Keratinocyte (primary cell): ENCODE results near the gene GOLGA2. TPM values are rescaled to one million over a fixed set of nuclear protein-coding genes. Genes with fewer than 3 reads are reported as not detected.

Experiments
- DNase-seq: peaks from one replicate; pipeline ENCODE4 v3.0.0-alpha.2; 2011; ENCODE audit warnings: low read depth, missing footprints, low spot score
- FAIRE-seq: peaks from 2 replicates; lab custom pipeline; 2011; peaks lifted over from hg19 to GRCh38; lab: Jason Lieb, UNC
- H2AFZ ChIP-seq: 2 replicates; pipeline ENCODE4 v1.6.0; 2012; ENCODE audit warnings: low read length, control low read depth, inconsistent platforms; ENCODE audit not compliant: control insufficient read depth
- H3K27ac ChIP-seq: 2 replicates; pipeline ENCODE4 v1.5.1; 2011; ENCODE audit warnings: low read length; ENCODE audit not compliant: control insufficient read depth, insufficient read depth
- H3K27me3 ChIP-seq: 3 replicates; pipeline ENCODE4 v1.6.0; 2011; ENCODE audit warnings: low read length; ENCODE audit not compliant: control insufficient read depth, insufficient read depth; ENCODE audit errors: extremely low read depth
- H3K36me3 ChIP-seq, 2 experiments: 2 replicates in 1 of 2; 3 replicates in 1 of 2; pipeline ENCODE4 v1.5.1; 2011; ENCODE audit warnings: low read length in 2 of 2, mild to moderate bottlenecking in 1 of 2; ENCODE audit not compliant: control insufficient read depth in 2 of 2, insufficient read depth in 2 of 2; ENCODE audit errors: extremely low read depth in 1 of 2
- H3K4me1 ChIP-seq: 3 replicates; pipeline ENCODE4 v1.5.1; 2011; ENCODE audit warnings: low read length; ENCODE audit not compliant: control insufficient read depth, insufficient read depth; ENCODE audit errors: extremely low read depth
- H3K4me2 ChIP-seq: 3 replicates; pipeline ENCODE4 v1.6.0; 2011; ENCODE audit warnings: low read depth, low read length; ENCODE audit not compliant: control insufficient read depth, insufficient read depth; ENCODE audit errors: extremely low read depth
- H3K4me3 ChIP-seq, 3 experiments: fragments of 200-600 bp in 1 of 3; sonication (generic) in 1 of 3; 2 replicates in 2 of 3; 3 replicates in 1 of 3; pipeline ENCODE4 v1.5.1; 2011 to 2016; ENCODE audit warnings: low read length in 3 of 3, mild to moderate bottlenecking in 3 of 3, control low read depth in 2 of 3, inconsistent platforms in 1 of 3, low read depth in 1 of 3, mixed read lengths in 1 of 3, mixed run types in 1 of 3, moderate library complexity in 1 of 3; ENCODE audit not compliant: control insufficient read depth in 2 of 3, insufficient read depth in 2 of 3; ENCODE audit errors: extremely low read depth in 1 of 3
- H3K79me2 ChIP-seq: 2 replicates; pipeline ENCODE4 v1.6.0; 2012; ENCODE audit warnings: low read length; ENCODE audit not compliant: control insufficient read depth, insufficient read depth
- H3K9ac ChIP-seq: 3 replicates; pipeline ENCODE4 v1.6.0; 2011; ENCODE audit warnings: low read length; ENCODE audit not compliant: control insufficient read depth, insufficient read depth; ENCODE audit errors: extremely low read depth
- H3K9me1 ChIP-seq: 3 replicates; pipeline ENCODE4 v1.6.0; 2011; ENCODE audit warnings: low read length; ENCODE audit not compliant: control insufficient read depth, insufficient read depth; ENCODE audit errors: extremely low read depth
- H3K9me3 ChIP-seq: 2 replicates; pipeline ENCODE4 v1.5.1; 2012; ENCODE audit warnings: low read depth, low read length; ENCODE audit not compliant: control insufficient read depth
- H4K20me1 ChIP-seq: 3 replicates; pipeline ENCODE4 v1.6.0; 2011; ENCODE audit warnings: low read length; ENCODE audit not compliant: control insufficient read depth, insufficient read depth; ENCODE audit errors: extremely low read depth
- CTCF ChIP-seq, 3 experiments: IDR thresholded peaks in 1 of 3; conservative IDR thresholded peaks in 1 of 3; optimal IDR thresholded peaks in 1 of 3; 2 replicates in 2 of 3; 3 replicates in 1 of 3; pipeline versions ENCODE3 to v1.5.1; 2011; ENCODE audit warnings: low read length in 3 of 3, mild to moderate bottlenecking in 3 of 3, moderate library complexity in 2 of 3, control low read depth in 1 of 3, inconsistent platforms in 1 of 3; ENCODE audit not compliant: insufficient read depth in 2 of 3; ENCODE audit errors: extremely low read depth in 1 of 3
- EZH2 ChIP-seq: IDR thresholded peaks from one replicate; pipeline ENCODE4 v1.6.1; 2012; ENCODE audit warnings: inconsistent platforms, mild to moderate bottlenecking, low read length, moderate library complexity
- dilution Hi-C: fragments of 300-500 bp; cut with MboI; formaldehyde crosslinking; loops from one replicate; pipeline ENCODE4 v1.7.0; 2020; ENCODE audit warnings: low sequenced_read_pairs; ENCODE audit not compliant: extremely low pct_ligation_motif_present
- polyA plus RNA-seq, 5 experiments: library from polyadenylated mRNA; depleted of rRNA in 3 of 5; stranded (reverse) in 3 of 5; stranded (forward) in 1 of 5; unstranded in 1 of 5; fragments of >200 nt; gene quantifications; 1 replicate in 1 of 5; 2 replicates in 3 of 5; 3 replicates in 1 of 5; pipeline versions ENCODE4 v1.2.1 to v1.2.3, GENCODE V29; 2011 to 2012; ENCODE audit warnings: missing spikeins in 2 of 5, low read depth in 1 of 5, low replicate concordance in 1 of 5

GOLGA2 gene
- polyA plus RNA-seq, 1 donor (not counting 4 experiments of a cell fraction or from before 2014, with no cell fraction given) = 41.6 TPM

DNA sequence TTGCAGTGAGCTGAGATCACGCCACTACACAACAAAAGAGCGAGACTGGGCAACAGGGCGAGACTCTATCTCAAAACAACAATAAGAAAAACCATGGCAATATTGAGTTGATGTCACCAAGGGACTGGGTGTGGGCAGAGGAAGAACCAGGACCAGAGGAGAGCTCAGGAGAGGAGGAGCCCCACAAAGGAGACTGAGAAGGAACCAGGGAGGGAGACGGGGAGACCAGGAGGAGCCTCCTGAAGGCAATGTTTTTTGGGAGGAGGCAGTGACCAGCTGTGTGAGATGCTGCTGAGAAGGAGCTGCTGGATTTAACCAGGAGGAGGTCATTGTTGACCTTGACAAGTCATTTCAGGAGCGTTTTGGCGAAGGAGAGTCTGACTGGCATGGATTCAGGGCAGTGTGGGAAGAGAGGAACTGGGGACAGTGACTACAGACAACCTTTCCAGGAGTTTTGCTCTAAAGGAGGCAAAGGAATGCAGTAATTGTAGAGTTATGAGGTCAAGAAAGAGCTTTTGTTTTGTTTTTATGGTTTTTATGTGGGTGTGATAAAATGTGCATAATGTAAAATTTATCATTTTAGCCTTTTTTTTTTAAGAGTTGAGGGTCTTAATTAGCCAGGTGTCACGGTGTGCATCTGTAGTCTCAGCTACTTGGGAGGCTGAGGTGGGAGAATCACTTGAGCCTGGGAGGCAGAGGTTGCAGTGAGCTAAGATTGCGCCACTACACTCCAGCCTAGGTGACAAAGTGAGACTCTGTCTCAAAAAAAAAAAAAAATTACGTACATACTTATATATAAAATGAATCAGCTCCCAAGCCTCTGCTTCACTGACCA, 28.5 kb upstream of the GOLGA2 start:
- Histone ChIP-seq H3K27me3 (no peaks in the 10 kb centered on the region), H3K4me1 (peaks cover 23% of the 10 kb centered on the region), H3K4me2 (no peak overlapping the region), H3K4me3 (no peak overlapping the region), H3K9me3 (no peaks in the 10 kb centered on the region), H3K9me1 (no peaks in the 10 kb centered on the region), H3K27ac (no peak overlapping the region), H2AFZ (no peak overlapping the region), H3K9ac (no peak overlapping the region), H4K20me1 (no peaks in the 10 kb centered on the region), H3K79me2 (no peaks in the 10 kb centered on the region), H3K36me3 (peaks cover 0 to 1% of the 10 kb centered on the region in 2 experiments)
- FAIRE-seq (no peak), DNase-seq (no peak)
- dilution Hi-C loops = no loop called here
- TF ChIP-seq EZH2 (no peak), CTCF (optimal IDR thresholded peaks at IDR 0.05 in 1 of 3, IDR thresholded peaks at IDR 0.05 in 1 of 3, conservative IDR thresholded peaks at IDR 0.05 in 1 of 3; ENCODE audit: extremely low read depth in 1 of 3, insufficient read depth in 2 of 3, low read length in 3 of 3) (no peak)

DNA sequence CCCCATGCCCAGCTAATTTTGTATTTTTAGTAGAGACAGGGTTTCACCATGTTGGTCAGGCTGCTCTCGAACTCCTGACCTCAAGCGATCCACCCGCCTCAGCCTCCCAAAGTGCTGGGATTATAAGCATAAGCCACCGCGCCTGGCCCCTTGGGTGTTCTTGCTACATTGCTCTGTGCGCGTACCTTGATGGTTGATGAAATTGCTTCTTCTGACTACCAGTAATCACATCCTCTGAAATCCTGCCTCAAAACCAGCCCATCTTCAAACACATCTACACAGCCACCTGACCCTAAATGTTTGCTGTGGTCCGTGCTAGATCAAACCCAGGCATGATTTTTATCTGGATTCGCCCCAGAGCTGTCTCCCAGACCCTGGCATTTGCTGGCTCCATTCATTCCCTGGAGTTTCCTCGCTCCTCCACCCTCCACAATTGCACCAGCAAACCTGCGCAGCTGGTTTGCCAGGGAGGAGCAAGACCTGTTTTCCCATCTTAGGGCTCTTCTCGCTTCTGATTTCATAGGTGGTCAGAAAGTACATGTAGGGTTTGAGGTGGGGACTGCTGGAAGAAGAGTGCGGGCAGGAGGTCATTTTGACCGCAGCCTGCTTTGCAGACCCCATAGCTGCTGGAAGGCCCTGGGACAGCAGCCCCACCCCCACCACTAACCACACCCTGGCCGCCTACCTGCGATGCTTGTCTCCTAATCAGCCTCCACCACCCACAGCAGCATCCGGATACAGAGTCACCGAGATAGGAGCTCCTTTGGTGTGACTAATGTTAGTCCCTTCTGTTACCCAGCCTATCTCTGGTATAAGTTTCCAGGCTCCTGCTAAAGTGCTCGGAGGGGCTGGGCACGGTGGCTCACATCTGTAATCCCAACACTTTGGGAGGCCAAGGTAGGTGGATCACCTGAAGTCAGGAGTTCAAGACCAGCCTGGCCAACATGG, 23.0 kb upstream of the GOLGA2 start:
- no peak for FAIRE-seq
- dilution Hi-C loops = no loop called here
- H2AFZ ChIP-seq = no peak overlapping the region

More for the DNA sequence above, 23.0 kb upstream of the GOLGA2 start:
- Histone ChIP-seq H3K4me1 (peaks cover 8% of the 10 kb centered on the region), H3K36me3 (no peaks in the 10 kb centered on the region), H3K27me3 (no peaks in the 10 kb centered on the region), H3K9ac (no peak overlapping the region), H3K9me3 (no peaks in the 10 kb centered on the region), H3K79me2 (no peaks in the 10 kb centered on the region), H3K4me2 (no peak overlapping the region), H3K4me3 (no peak overlapping the region), H4K20me1 (no peaks in the 10 kb centered on the region), H3K27ac (no peak overlapping the region), H3K9me1 (no peaks in the 10 kb centered on the region)
- TF ChIP-seq EZH2 (no peak), CTCF (optimal IDR thresholded peaks at IDR 0.05 in 1 of 3, IDR thresholded peaks at IDR 0.05 in 1 of 3, conservative IDR thresholded peaks at IDR 0.05 in 1 of 3; ENCODE audit: extremely low read depth in 1 of 3, insufficient read depth in 2 of 3, low read length in 3 of 3) (no peak)
- DNase-seq = no peak
